ENCODE results near the gene FMO3. TPM values are rescaled to one million over a fixed set of nuclear protein-coding genes. Genes with fewer than 3 reads are reported as not detected.

Gene FMO3
- polyA plus RNA-seq, 1 donor: 0.35 TPM

- DNase-seq: no peak
Measured at GRCh38 chr1:171117085-171117484, 26.4 kb downstream of the FMO3 start.

- no peak for DNase-seq
Measured at GRCh38 chr1:171119648-171120047, 28.9 kb downstream of the FMO3 start.

- DNase-seq: no peak
Measured at GRCh38 chr1:171122299-171122698, 31.6 kb downstream of the FMO3 start.

- no peak for DNase-seq
Measured at GRCh38 chr1:171122893-171123292, 32.2 kb downstream of the FMO3 start.

- peak; percentile 65 for DNase-seq
Measured at GRCh38 chr1:171126504-171126903, 35.8 kb downstream of the FMO3 start.

GRCh38 chr1:171127099-171127498 is 36.4 kb downstream of the FMO3 start:
- DNase-seq: no peak

- DNase-seq: no peak
Measured at GRCh38 chr1:171127501-171127900, 36.8 kb downstream of the FMO3 start.

- no peak for DNase-seq
Measured at GRCh38 chr1:171128463-171128862, 37.8 kb downstream of the FMO3 start.

GRCh38 chr1:171134204-171134923 is 43.7 kb downstream of the FMO3 start:
- DNase-seq: no peak

- DNase-seq: no peak
Measured at GRCh38 chr1:171137580-171137979, 46.9 kb downstream of the FMO3 start.

- DNase-seq: no peak
Measured at GRCh38 chr1:171138980-171139379, 48.3 kb downstream of the FMO3 start.

GRCh38 chr1:171139890-171140289 is 49.2 kb downstream of the FMO3 start:
- no peak for DNase-seq

GRCh38 chr1:171140401-171140800 is 49.7 kb downstream of the FMO3 start:
- DNase-seq: no peak

- DNase-seq: no peak
Measured at GRCh38 chr1:171140956-171141687, 50.4 kb downstream of the FMO3 start.

GRCh38 chr1:171141688-171142415 is 51.1 kb downstream of the FMO3 start:
- peak; percentile 88 for DNase-seq

GRCh38 chr1:171142416-171143385 is 52.0 kb downstream of the FMO3 start:
- DNase-seq: peak; percentile 76

- no peak for DNase-seq
Measured at GRCh38 chr1:171150156-171150555, 59.5 kb downstream of the FMO3 start.

GRCh38 chr1:171152549-171152948 is 61.8 kb downstream of the FMO3 start:
- DNase-seq: no peak

- DNase-seq: no peak
Measured at GRCh38 chr1:171155484-171155883, 64.8 kb downstream of the FMO3 start.

GRCh38 chr1:171158096-171158495 is 67.4 kb downstream of the FMO3 start:
- DNase-seq: no peak

- no peak for DNase-seq
Measured at GRCh38 chr1:171158551-171158950, 67.8 kb downstream of the FMO3 start.

GRCh38 chr1:171159148-171159547 is 68.4 kb downstream of the FMO3 start:
- no peak for DNase-seq
